ENCODE measurements around the gene SLC37A3.

SLC37A3 gene

GRCh38 chr7:140310337-140311002, 87.9 kb downstream of the SLC37A3 start:
- DNase-seq: no peak

- no peak for DNase-seq
Observed at GRCh38 chr7:140308060-140308459, 90.3 kb downstream of the SLC37A3 start.

GRCh38 chr7:140304191-140304799, 94.0 kb downstream of the SLC37A3 start:
- DNase-seq: no peak

GRCh38 chr7:140300243-140301136, 97.8 kb downstream of the SLC37A3 start:
- no peak for DNase-seq

GRCh38 chr7:140298213-140298612, 100.1 kb downstream of the SLC37A3 start:
- no peak for DNase-seq

GRCh38 chr7:140297192-140297591, 101.1 kb downstream of the SLC37A3 start:
- no peak for DNase-seq

- DNase-seq: no peak
Observed at GRCh38 chr7:140295224-140295738, 103.0 kb downstream of the SLC37A3 start.

- no peak for DNase-seq
Observed at GRCh38 chr7:140294454-140294853, 103.9 kb downstream of the SLC37A3 start.

GRCh38 chr7:140292438-140292837, 105.9 kb downstream of the SLC37A3 start:
- DNase-seq: no peak

GRCh38 chr7:140289804-140290203, 108.5 kb downstream of the SLC37A3 start:
- DNase-seq: no peak

GRCh38 chr7:140287988-140288387, 110.3 kb downstream of the SLC37A3 start:
- no peak for DNase-seq

- no peak for DNase-seq
Observed at GRCh38 chr7:140285938-140286337, 112.4 kb downstream of the SLC37A3 start.

- DNase-seq: no peak
Observed at GRCh38 chr7:140284062-140284461, 114.3 kb downstream of the SLC37A3 start.
